Lung (tissue), 12 donors: ENCODE data around the gene SSR2. TPM values are rescaled to one million over a fixed set of nuclear protein-coding genes. Genes with fewer than 3 reads are reported as not detected.

Experiments used
- ATAC-seq: fragments of 200-7000 bp; cut with Tn5 transposase; one replicate; pipeline ENCODE4 v1.9.1; 2020; ENCODE audit warnings: moderate number of reproducible peaks; ENCODE audit not compliant: insufficient read depth, low FRiP score
- DNase-seq, 3 donors: peaks; one replicate each; pipeline ENCODE4 v3.0.0-alpha.2; 2013 to 2017
- H3K27ac ChIP-seq, 2 donors: one replicate each; pipeline ENCODE4 v1.5.1; 2013; ENCODE audit warnings: mild to moderate bottlenecking in 2 of 2, moderate library complexity in 2 of 2, control low read depth in 1 of 2, inconsistent platforms in 1 of 2, low read depth in 1 of 2, low read length in 1 of 2
- H3K27me3 ChIP-seq, 3 donors: one replicate each; pipeline ENCODE4 v1.5.1; 2013; ENCODE audit warnings: low read length in 2 of 3; ENCODE audit not compliant: control insufficient read depth in 3 of 3, insufficient read depth in 3 of 3
- H3K36me3 ChIP-seq, 4 donors: one replicate each; pipeline ENCODE4 v1.5.1; 2013; ENCODE audit warnings: low read length in 4 of 4, mild to moderate bottlenecking in 1 of 4, moderate library complexity in 1 of 4; ENCODE audit not compliant: control insufficient read depth in 4 of 4, insufficient read depth in 4 of 4
- H3K4me1 ChIP-seq, 5 donors: one replicate each; pipeline ENCODE4 v1.5.1; 2013; ENCODE audit warnings: low read length in 5 of 5, mild to moderate bottlenecking in 2 of 5, moderate library complexity in 1 of 5; ENCODE audit not compliant: control insufficient read depth in 5 of 5, insufficient read depth in 5 of 5
- H3K4me3 ChIP-seq: one replicate; pipeline ENCODE4 v1.5.1; 2013; ENCODE audit warnings: mild to moderate bottlenecking, control low read depth, moderate library complexity
- H3K9ac ChIP-seq, 2 donors: one replicate each; pipeline ENCODE4 v1.5.1; 2013; ENCODE audit warnings: low read length in 2 of 2, control low read depth in 1 of 2; ENCODE audit not compliant: insufficient read depth in 1 of 2
- H3K9me3 ChIP-seq, 4 donors: one replicate each; pipeline ENCODE4 v1.5.1; 2013; ENCODE audit warnings: low read length in 3 of 4, mild to moderate bottlenecking in 1 of 4, moderate library complexity in 1 of 4; ENCODE audit not compliant: control insufficient read depth in 4 of 4, insufficient read depth in 3 of 4
- CTCF ChIP-seq: IDR thresholded peaks from 2 replicates; pipeline ENCODE4 v1.5.1; 2012; ENCODE audit warnings: mild to moderate bottlenecking; ENCODE audit errors: control extremely low read depth, extremely low read depth
- WGBS, 2 donors: extraction: QIAGEN DNeasy Blood & Tissue Kit; methylation state at CpG; one replicate each; pipeline ENCODE4 v1.1.7; 2013; 5-methylcytosine and 5-hydroxymethylcytosine counted together
- polyA plus RNA-seq, 2 donors: library from polyadenylated mRNA; stranded (reverse); fragments of 200-250 nt; gene quantifications; one replicate each; pipeline ENCODE4 v1.2.1, GENCODE V29; 2013
- total RNA-seq, 2 donors: library from RNA; depleted of rRNA in 1 of 2; stranded (reverse); fragments of >200 nt in 1 of 2; gene quantifications; one replicate each; pipeline ENCODE4 v1.2.1, GENCODE V29; 2014 to 2021
- donor health status: control.
- donor health status: control.
- donor health status: Bipolar disorder and iron deficiency.
- donor health status: healthy.
- donor health status: DM: yes; HTN: yes; CAD: no.

SSR2 gene
- total and polyA plus RNA-seq, 4 donors = 281 to 467 (median 292) TPM

- Histone ChIP-seq H3K9me3 (no peaks in the 10 kb centered on the region), H3K4me3 (no peak overlapping the region), H3K36me3 (peaks cover 6 to 75% (median 48%) of the 10 kb centered on the region in 4 donors), H3K27me3 (no peaks in the 10 kb centered on the region), H3K4me1 (peaks cover 12 to 26% (median 15%) of the 10 kb centered on the region in 5 donors), H3K27ac (peak overlapping the region in 1 of 2 donors; percentile 52), H3K9ac (no peak overlapping the region)
- 75 to 85% methylated on average over 7 of the region's 7 CpGs for WGBS, 2 donors
- DNase-seq = no peak
- no peak for TF ChIP-seq CTCF
- ATAC-seq = no peak
Measured at GRCh38 chr1:155964193-155964592, 56.6 kb downstream of the SSR2 start.

- 62 to 64% methylated on average over 18 of the region's 18 CpGs for WGBS, 2 donors
- peak overlapping the region in 1 of 2 donors; percentile 83 for H3K27ac ChIP-seq
- no peak overlapping the region for H3K4me3 ChIP-seq
- H3K9ac ChIP-seq = no peak overlapping the region
- peaks cover 0 to 17% (median 5%) of the 10 kb centered on the region in 5 donors for H3K4me1 ChIP-seq
- no peaks in the 10 kb centered on the region for H3K27me3 ChIP-seq
- peaks cover 16 to 77% (median 52%) of the 10 kb centered on the region in 4 donors for H3K36me3 ChIP-seq
- H3K9me3 ChIP-seq = no peaks in the 10 kb centered on the region
- no peak for DNase-seq
- ATAC-seq = no peak
- no peak for TF ChIP-seq CTCF
Measured at GRCh38 chr1:155962599-155963211, 58.0 kb downstream of the SSR2 start.

- peaks cover 0 to 12% (median 3%) of the 10 kb centered on the region in 5 donors for H3K4me1 ChIP-seq
- no peak for TF ChIP-seq CTCF
- H3K9me3 ChIP-seq = no peaks in the 10 kb centered on the region
- peaks cover 22 to 76% (median 57%) of the 10 kb centered on the region in 4 donors for H3K36me3 ChIP-seq
- DNase-seq (no peak), ATAC-seq (peak; percentile 66)
- H3K27ac ChIP-seq = peak overlapping the region; percentile 78 to 83
- H3K27me3 ChIP-seq = no peaks in the 10 kb centered on the region
- 32 to 40% methylated on average over 14 of the region's 14 CpGs for WGBS, 2 donors
- H3K9ac ChIP-seq = no peak overlapping the region
- no peak overlapping the region for H3K4me3 ChIP-seq
Measured at GRCh38 chr1:155961937-155962336, 58.8 kb downstream of the SSR2 start.
